GM19238 (cell line): ENCODE data around the gene GNMT.
"Not testable (repeated sequence)": the region's sequence is repeated elsewhere in the genome, so short reads cannot be mapped to it uniquely, and the experiment has no call there.

Experiments
- DNase-seq: peaks from one replicate; pipeline ENCODE4 v3.0.0; 2011; ENCODE audit warnings: low spot score; ENCODE audit not compliant: insufficient read length

The GNMT gene

GRCh38 chr6:42941356-42941755 lies 19.2 kb upstream of the GNMT start:
- not testable (repeated sequence) for DNase-seq

GRCh38 chr6:42942444-42942843 lies 18.1 kb upstream of the GNMT start:
- no peak for DNase-seq

GRCh38 chr6:42947950-42948349 lies 12.6 kb upstream of the GNMT start:
- no peak for DNase-seq

- no peak for DNase-seq
Measured at GRCh38 chr6:42952389-42952788, 8.2 kb upstream of the GNMT start.

- not testable (repeated sequence) for DNase-seq
Measured at GRCh38 chr6:42954405-42954804, 6.1 kb upstream of the GNMT start.

GRCh38 chr6:42958125-42958524 lies 2.4 kb upstream of the GNMT start:
- DNase-seq = no peak

- no peak for DNase-seq
Measured at GRCh38 chr6:42959917-42960242, 674 bp upstream of the GNMT start.

- DNase-seq = no peak
Measured at GRCh38 chr6:42961020-42961470, 491 bp downstream of the GNMT start.

- no peak for DNase-seq
Measured at GRCh38 chr6:42962096-42962495, 1.5 kb downstream of the GNMT start.

- no peak for DNase-seq
Measured at GRCh38 chr6:42962502-42963178, 2.1 kb downstream of the GNMT start.

- no peak for DNase-seq
Measured at GRCh38 chr6:42963179-42963854, 2.8 kb downstream of the GNMT start.

- DNase-seq = no peak
Measured at GRCh38 chr6:42963855-42964605, 3.5 kb downstream of the GNMT start.

GRCh38 chr6:42966571-42966970 lies 6.0 kb downstream of the GNMT start:
- no peak for DNase-seq

- no peak for DNase-seq
Measured at GRCh38 chr6:42967228-42967627, 6.7 kb downstream of the GNMT start.

GRCh38 chr6:42968126-42968701 lies 7.7 kb downstream of the GNMT start:
- DNase-seq = no peak

GRCh38 chr6:42968783-42969182 lies 8.2 kb downstream of the GNMT start:
- no peak for DNase-seq

- no peak for DNase-seq
Measured at GRCh38 chr6:42969431-42969830, 8.9 kb downstream of the GNMT start.

GRCh38 chr6:42969934-42970333 lies 9.4 kb downstream of the GNMT start:
- no peak for DNase-seq

GRCh38 chr6:42970871-42971612 lies 10.5 kb downstream of the GNMT start:
- no peak for DNase-seq

- DNase-seq = no peak
Measured at GRCh38 chr6:42971746-42972327, 11.3 kb downstream of the GNMT start.

GRCh38 chr6:42973926-42974325 lies 13.4 kb downstream of the GNMT start:
- no peak for DNase-seq
